Peyer's patch (tissue), 4 donors: ENCODE measurements around the gene SMIM43.

Experiments
- POLR2A ChIP-seq, 2 donors: fragments of 450-650 bp; IDR thresholded peaks; one replicate each; pipeline ENCODE4 v1.5.1; 2017; ENCODE audit warnings: antibody characterized with exemption in 2 of 2, mild to moderate bottlenecking in 2 of 2, moderate library complexity in 2 of 2
- TF ChIP-seq, protein P1 (sequence below), 6 experiments: fragments of 450-650 bp in 4 of 6; fragments of 200-600 bp in 2 of 6; sonication (generic) in 1 of 6; IDR thresholded peaks; one replicate each; pipeline ENCODE4 v1.5.1; 2017 to 2019; ENCODE audit warnings: antibody characterized with exemption in 6 of 6, mild to moderate bottlenecking in 3 of 6, moderate library complexity in 1 of 6

DNA sequence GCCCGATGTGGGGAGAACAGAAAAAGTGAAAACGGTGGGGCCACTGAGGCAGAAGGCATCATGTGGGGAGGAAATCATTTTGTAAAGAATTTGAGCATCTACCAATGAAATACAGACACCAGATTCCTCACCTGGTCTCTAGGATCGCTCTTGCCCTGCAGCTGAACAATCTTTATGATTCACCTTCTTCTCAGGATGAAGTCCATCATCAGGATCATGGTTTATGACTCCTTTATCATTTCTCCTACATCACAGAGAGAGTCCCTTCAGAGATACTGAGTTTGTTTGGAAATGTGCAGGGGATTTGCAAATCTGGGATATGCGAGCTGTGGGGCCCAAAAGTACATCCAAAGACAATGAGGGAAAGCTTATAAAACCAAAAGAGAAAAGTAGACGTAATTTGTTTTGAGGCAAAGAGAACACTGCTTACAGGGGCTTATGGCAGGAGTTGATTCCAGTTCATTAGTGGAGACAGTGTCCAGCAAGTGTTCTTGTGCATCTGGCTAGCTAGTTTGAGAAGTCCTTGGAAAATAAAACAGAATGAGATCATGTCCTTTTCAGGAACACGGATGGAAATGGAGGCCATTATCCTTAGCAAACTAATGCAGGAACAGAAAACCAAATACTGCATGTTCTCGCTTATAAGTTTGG lies 52.8 kb downstream of the SMIM43 start:
- TF ChIP-seq, protein P1, sequence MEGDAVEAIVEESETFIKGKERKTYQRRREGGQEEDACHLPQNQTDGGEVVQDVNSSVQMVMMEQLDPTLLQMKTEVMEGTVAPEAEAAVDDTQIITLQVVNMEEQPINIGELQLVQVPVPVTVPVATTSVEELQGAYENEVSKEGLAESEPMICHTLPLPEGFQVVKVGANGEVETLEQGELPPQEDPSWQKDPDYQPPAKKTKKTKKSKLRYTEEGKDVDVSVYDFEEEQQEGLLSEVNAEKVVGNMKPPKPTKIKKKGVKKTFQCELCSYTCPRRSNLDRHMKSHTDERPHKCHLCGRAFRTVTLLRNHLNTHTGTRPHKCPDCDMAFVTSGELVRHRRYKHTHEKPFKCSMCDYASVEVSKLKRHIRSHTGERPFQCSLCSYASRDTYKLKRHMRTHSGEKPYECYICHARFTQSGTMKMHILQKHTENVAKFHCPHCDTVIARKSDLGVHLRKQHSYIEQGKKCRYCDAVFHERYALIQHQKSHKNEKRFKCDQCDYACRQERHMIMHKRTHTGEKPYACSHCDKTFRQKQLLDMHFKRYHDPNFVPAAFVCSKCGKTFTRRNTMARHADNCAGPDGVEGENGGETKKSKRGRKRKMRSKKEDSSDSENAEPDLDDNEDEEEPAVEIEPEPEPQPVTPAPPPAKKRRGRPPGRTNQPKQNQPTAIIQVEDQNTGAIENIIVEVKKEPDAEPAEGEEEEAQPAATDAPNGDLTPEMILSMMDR (IDR thresholded peaks at IDR 0.05), result no peak
- no peak for TF ChIP-seq POLR2A (IDR thresholded peaks at IDR 0.05)
